Measurements from ENCODE around the gene SMC1A. TPM values are rescaled to one million over a fixed set of nuclear protein-coding genes. Genes with fewer than 3 reads are reported as not detected.

The SMC1A gene
- total RNA-seq, 1 experiment from 2014 or later: 88.3 TPM

DNA sequence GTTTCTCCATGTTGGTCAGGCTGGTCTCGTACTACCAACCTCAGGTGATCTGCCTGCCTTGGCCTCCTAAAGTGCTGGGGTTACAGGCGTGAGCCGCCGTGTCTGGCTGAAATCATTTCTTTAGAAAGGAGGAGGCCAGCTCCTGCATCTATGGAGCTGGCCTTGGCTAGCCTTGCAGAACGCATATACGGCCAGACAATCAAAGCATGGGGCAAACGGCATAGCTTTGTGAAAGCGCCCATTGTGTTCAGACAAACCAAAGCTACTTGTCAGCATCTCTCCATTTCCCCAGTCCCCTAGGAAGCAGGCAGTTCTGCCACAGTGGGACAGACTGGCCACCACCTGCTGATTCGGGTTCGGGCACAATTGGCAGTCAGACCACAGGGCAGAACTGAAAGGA is 92.1 kb downstream of the SMC1A start:
- ATAC-seq (no peak), DNase-seq (ENCODE audit: low read depth, low spot score) (no peak)
- Histone ChIP-seq H3K27me3 (ENCODE audit: insufficient read depth, low read length) (no peaks in the 10 kb centered on the region), H2AFZ (ENCODE audit: low read depth, low read length, poor library complexity, severe bottlenecking) (no peak overlapping the region), H3K9ac (ENCODE audit: low read length) (no peak overlapping the region), H4K20me1 (ENCODE audit: insufficient read depth) (no peaks in the 10 kb centered on the region), H3K4me1 (ENCODE audit: control insufficient read depth in 1 of 2, insufficient read depth in 2 of 2, low read length in 2 of 2) (no peaks in the 10 kb centered on the region), H3K36me3 (ENCODE audit: control insufficient read depth in 1 of 2, insufficient read depth in 2 of 2, low read length in 2 of 2) (no peaks in the 10 kb centered on the region), H3K9me3 (ENCODE audit: control insufficient read depth in 1 of 2, insufficient read depth in 1 of 2, low read depth in 1 of 2, low read length in 2 of 2) (no peaks in the 10 kb centered on the region), H3K79me2 (ENCODE audit: insufficient read depth, low read length) (no peaks in the 10 kb centered on the region), H3K4me3 (replicated peaks in 1 of 2; ENCODE audit: low read depth in 1 of 2, low read length in 2 of 2) (no peak overlapping the region), H3K27ac (ENCODE audit: low read depth, low read length) (no peak overlapping the region), H3K4me2 (ENCODE audit: low read length) (no peak overlapping the region), H3K9me2 (ENCODE audit: insufficient read depth) (no peaks in the 10 kb centered on the region)
- POLR2A ChIA-PET: no interaction called here
- RAD21 ChIA-PET (ENCODE audit: low non-redundant PET in 1 of 2, low total read pairs in 2 of 2, uncharacterized antibody in 2 of 2, unreplicated experiment in 2 of 2): no interaction called here
- intact Hi-C loops (cut with micrococcal nuclease): no loop called here
- CTCF ChIA-PET: interaction anchor here (1.3 kb wide), 1 partner anchor 36 kb away, joined by 4 read pairs; no protein-coding TSS in a partner anchor
- BruUV-seq (replicated peaks): no TSS peak
- no peak for TF ChIP-seq JUND (IDR thresholded peaks at IDR 0.05)
- TF ChIP-seq ZFX (IDR thresholded peaks at IDR 0.05): no peak
- TF ChIP-seq, protein P1, sequence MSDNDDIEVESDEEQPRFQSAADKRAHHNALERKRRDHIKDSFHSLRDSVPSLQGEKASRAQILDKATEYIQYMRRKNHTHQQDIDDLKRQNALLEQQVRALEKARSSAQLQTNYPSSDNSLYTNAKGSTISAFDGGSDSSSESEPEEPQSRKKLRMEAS (IDR thresholded peaks at IDR 0.05): no peak
- no peak for TF ChIP-seq SRF (IDR thresholded peaks at IDR 0.05; ENCODE audit: low read depth)
- TF ChIP-seq POLR2A (IDR thresholded peaks at IDR 0.05; ENCODE audit: borderline replicate concordance, extremely low read depth, insufficient read depth, insufficient read length): no peak
- no peak for TF ChIP-seq ATF3 (IDR thresholded peaks at IDR 0.05)
- TF ChIP-seq EZH2phosphoT487 (IDR thresholded peaks at IDR 0.05; ENCODE audit: borderline replicate concordance): no peak
- TF ChIP-seq CTCF (IDR thresholded peaks at IDR 0.05 in 2 of 3, conservative IDR thresholded peaks at IDR 0.05 in 1 of 3; ENCODE audit: borderline replicate concordance in 1 of 3, insufficient read depth in 1 of 3, low read depth in 2 of 3, low read length in 2 of 3): no peak
- no peak for TF ChIP-seq ZBTB33 (IDR thresholded peaks at IDR 0.05; ENCODE audit: extremely low read depth, insufficient replicate concordance, low read length)
- no peak for TF ChIP-seq EGR1 (IDR thresholded peaks at IDR 0.05; ENCODE audit: low read depth)
- TF ChIP-seq SIN3A (IDR thresholded peaks at IDR 0.05; ENCODE audit: low read depth): no peak
- no peak for TF ChIP-seq POLR2AphosphoS5 (IDR thresholded peaks at IDR 0.05; ENCODE audit: low read depth, low read length)
- no peak for TF ChIP-seq SP1 (IDR thresholded peaks at IDR 0.05; ENCODE audit: low read depth)
- TF ChIP-seq TCF7L2 (IDR thresholded peaks at IDR 0.05; ENCODE audit: borderline replicate concordance, extremely low read depth, insufficient read depth, insufficient read length): no peak
- no peak for TF ChIP-seq YY1 (IDR thresholded peaks at IDR 0.05; ENCODE audit: extremely low read depth, insufficient replicate concordance, low read depth, low read length)
- TF ChIP-seq, protein P2, sequence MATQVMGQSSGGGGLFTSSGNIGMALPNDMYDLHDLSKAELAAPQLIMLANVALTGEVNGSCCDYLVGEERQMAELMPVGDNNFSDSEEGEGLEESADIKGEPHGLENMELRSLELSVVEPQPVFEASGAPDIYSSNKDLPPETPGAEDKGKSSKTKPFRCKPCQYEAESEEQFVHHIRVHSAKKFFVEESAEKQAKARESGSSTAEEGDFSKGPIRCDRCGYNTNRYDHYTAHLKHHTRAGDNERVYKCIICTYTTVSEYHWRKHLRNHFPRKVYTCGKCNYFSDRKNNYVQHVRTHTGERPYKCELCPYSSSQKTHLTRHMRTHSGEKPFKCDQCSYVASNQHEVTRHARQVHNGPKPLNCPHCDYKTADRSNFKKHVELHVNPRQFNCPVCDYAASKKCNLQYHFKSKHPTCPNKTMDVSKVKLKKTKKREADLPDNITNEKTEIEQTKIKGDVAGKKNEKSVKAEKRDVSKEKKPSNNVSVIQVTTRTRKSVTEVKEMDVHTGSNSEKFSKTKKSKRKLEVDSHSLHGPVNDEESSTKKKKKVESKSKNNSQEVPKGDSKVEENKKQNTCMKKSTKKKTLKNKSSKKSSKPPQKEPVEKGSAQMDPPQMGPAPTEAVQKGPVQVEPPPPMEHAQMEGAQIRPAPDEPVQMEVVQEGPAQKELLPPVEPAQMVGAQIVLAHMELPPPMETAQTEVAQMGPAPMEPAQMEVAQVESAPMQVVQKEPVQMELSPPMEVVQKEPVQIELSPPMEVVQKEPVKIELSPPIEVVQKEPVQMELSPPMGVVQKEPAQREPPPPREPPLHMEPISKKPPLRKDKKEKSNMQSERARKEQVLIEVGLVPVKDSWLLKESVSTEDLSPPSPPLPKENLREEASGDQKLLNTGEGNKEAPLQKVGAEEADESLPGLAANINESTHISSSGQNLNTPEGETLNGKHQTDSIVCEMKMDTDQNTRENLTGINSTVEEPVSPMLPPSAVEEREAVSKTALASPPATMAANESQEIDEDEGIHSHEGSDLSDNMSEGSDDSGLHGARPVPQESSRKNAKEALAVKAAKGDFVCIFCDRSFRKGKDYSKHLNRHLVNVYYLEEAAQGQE (IDR thresholded peaks at IDR 0.05; ENCODE audit: low read depth): no peak
- TF ChIP-seq EZH2 (IDR thresholded peaks at IDR 0.05): no peak
